GM12878 (cell line): ENCODE data around the gene POLA1. TPM values are rescaled to one million over a fixed set of nuclear protein-coding genes. Genes with fewer than 3 reads are reported as not detected.

ENCODE experiments used
- ATAC-seq: fragments of 200-7000 bp; cut with Tn5 transposase; 3 replicates; pipeline ENCODE4 v1.9.1; 2020; ENCODE audit warnings: mild to moderate bottlenecking, moderate library complexity
- BruUV-seq: library from RNA; stranded (reverse); fragments of 400-500 nt; replicated peaks from 2 replicates; lab custom pipeline; 2021; lab: Mats Ljungman, UMichigan
- CTCF ChIA-PET: fragments of 300-600 bp; sonication (Branson Sonifier 250); formaldehyde crosslinking; extraction: SDS; loops from one replicate; lab custom pipeline; 2021; ENCODE audit warnings: inconsistent platforms; lab: Yijun Ruan, JAX
- POLR2A ChIA-PET: fragments of 350-600 bp; formaldehyde crosslinking; extraction: SDS; loops from one replicate; lab custom pipeline; 2021; ENCODE audit warnings: inconsistent platforms; lab: Charles Lee
- RAD21 ChIA-PET: fragments of 300-600 bp; sonication (Branson Sonifier 250); formaldehyde crosslinking; loops from one replicate; lab custom pipeline; 2023; ENCODE audit warnings: antibody characterized with exemption; ENCODE audit not compliant: unreplicated experiment; lab: Charles Lee
- SMC1A ChIA-PET: fragments of 300-600 bp; sonication (Branson Sonifier 250); formaldehyde crosslinking; loops from one replicate; lab custom pipeline; 2023; ENCODE audit not compliant: unreplicated experiment, uncharacterized antibody; lab: Charles Lee
- DNase-seq: peaks from one replicate; pipeline ENCODE4 v3.0.0-alpha.2; 2011; ENCODE audit warnings: low read depth, low spot score
- FAIRE-seq: peaks from 3 replicates; lab custom pipeline; 2011; peaks lifted over from hg19 to GRCh38; lab: Jason Lieb, UNC
- H2AFZ ChIP-seq: 2 replicates; pipeline ENCODE4 v1.6.0; 2011; ENCODE audit warnings: low read depth, low read length, control low read depth; ENCODE audit not compliant: control insufficient read depth
- H3K27ac ChIP-seq: 2 replicates; pipeline ENCODE4 v1.5.1; 2011; ENCODE audit warnings: control low read depth; ENCODE audit not compliant: control insufficient read depth, insufficient read depth
- H3K27me3 ChIP-seq, 2 experiments: replicated peaks in 1 of 2; 2 replicates each; pipeline versions ENCODE4 v1.6.0 to v1.6.1; 2011; ENCODE audit warnings: low read length in 1 of 2; ENCODE audit not compliant: control insufficient read depth in 2 of 2, insufficient read depth in 2 of 2
- H3K36me3 ChIP-seq, 2 experiments: 2 replicates each; pipeline ENCODE4 v1.5.1; 2011; ENCODE audit warnings: low read length in 1 of 2; ENCODE audit not compliant: control insufficient read depth in 2 of 2, insufficient read depth in 2 of 2
- H3K4me1 ChIP-seq: 2 replicates; pipeline ENCODE4 v1.6.1; 2011; ENCODE audit warnings: mild to moderate bottlenecking, low read length, moderate library complexity, mixed read lengths; ENCODE audit not compliant: control insufficient read depth, insufficient read depth
- H3K4me2 ChIP-seq: 2 replicates; pipeline ENCODE4 v1.6.0; 2011; ENCODE audit warnings: control low read depth; ENCODE audit not compliant: control insufficient read depth, insufficient read depth
- H3K4me3 ChIP-seq: fragments of 200-600 bp; sonication (generic); 2 replicates; pipeline ENCODE4 v1.5.1; 2016
- H3K79me2 ChIP-seq: 2 replicates; pipeline ENCODE4 v1.6.0; 2011; ENCODE audit warnings: low read length; ENCODE audit not compliant: control insufficient read depth, insufficient read depth
- H3K9ac ChIP-seq: 2 replicates; pipeline ENCODE4 v1.8.0; 2011; ENCODE audit warnings: low read length, control low read depth, mixed read lengths; ENCODE audit not compliant: control insufficient read depth, insufficient read depth
- H3K9me3 ChIP-seq: replicated peaks from 3 replicates; pipeline ENCODE4 v1.5.1; 2011; ENCODE audit warnings: mild to moderate bottlenecking, low read length; ENCODE audit not compliant: control insufficient read depth, insufficient read depth
- H4K20me1 ChIP-seq: 2 replicates; pipeline ENCODE4 v1.6.0; 2011; ENCODE audit not compliant: control insufficient read depth, insufficient read depth
- BMI1 ChIP-seq: fragments of 450-650 bp; IDR thresholded peaks from 2 replicates; pipeline ENCODE4 v1.6.1; 2016; ENCODE audit warnings: mild to moderate bottlenecking, moderate library complexity, borderline replicate concordance
- CBX5 ChIP-seq: sonication (generic); IDR thresholded peaks from 2 replicates; pipeline ENCODE4 v1.6.1; 2016; ENCODE audit warnings: low read depth, moderate library complexity, mild to moderate bottlenecking, inconsistent platforms
- CEBPB ChIP-seq, 2 experiments: fragments of 150-350 bp in 1 of 2; IDR thresholded peaks; 2 replicates each; pipeline ENCODE4 v1.6.1; 2012 to 2014; ENCODE audit warnings: low read depth in 2 of 2, low read length in 2 of 2, borderline replicate concordance in 1 of 2, inconsistent platforms in 1 of 2
- EGR1 ChIP-seq, 2 experiments: IDR thresholded peaks; 1 replicate in 1 of 2; 2 replicates in 1 of 2; pipeline ENCODE4 v1.6.1; 2011 to 2012; ENCODE audit warnings: low read depth in 2 of 2, low read length in 2 of 2, borderline replicate concordance in 1 of 2, mild to moderate bottlenecking in 1 of 2, moderate library complexity in 1 of 2
- PAX5 ChIP-seq: IDR thresholded peaks from 2 replicates; pipeline ENCODE4 v1.6.1; 2011; ENCODE audit warnings: low read depth, low read length, borderline replicate concordance
- RELA ChIP-seq: fragments of 450-650 bp; IDR thresholded peaks from 2 replicates; pipeline ENCODE4 v1.8.0; 2014; ENCODE audit warnings: borderline replicate concordance; ENCODE audit not compliant: partially characterized antibody
- ZBTB40 ChIP-seq: fragments of 450-650 bp; IDR thresholded peaks from 2 replicates; pipeline ENCODE4 v1.6.1; 2016; ENCODE audit warnings: mild to moderate bottlenecking, moderate library complexity, borderline replicate concordance
- WGBS: methylation state at CpG from one replicate; pipeline ENCODE4 v1.1.6; 2016; ENCODE audit warnings: low lambda C conversion rate; ENCODE audit not compliant: insufficient replicate concordance, insufficient coverage; ENCODE audit errors: missing lambda C conversion rate; 5-methylcytosine and 5-hydroxymethylcytosine counted together
- in situ Hi-C: fragments of 300-500 bp; cut with MboI; formaldehyde crosslinking; loops from 9 replicates; pipeline ENCODE4 v1.14.3; 2018; ENCODE audit warnings: mixed read lengths
- intact Hi-C: fragments of 100-400 bp; cut with micrococcal nuclease; formaldehyde crosslinking; loops from one replicate; pipeline ENCODE4 v1.14.2; 2022; ENCODE audit not compliant: unreplicated experiment
- polyA plus RNA-seq, 11 experiments: library from polyadenylated mRNA; depleted of rRNA in 4 of 11; unstranded in 6 of 11; stranded (reverse) in 5 of 11; fragments of >200 nt; fragmentation: Nextera tagmentation in 4 of 11; fragmentation: Illumina TruSeq in 1 of 11; extraction: Ambion mirVana in 4 of 11; extraction: Trizol in 1 of 11; gene quantifications; 1 replicate in 1 of 11; 2 replicates in 10 of 11; pipeline versions ENCODE4 v1.2.1 to v1.2.3, GENCODE V29; 2011 to 2016; ENCODE audit warnings: inconsistent platforms in 2 of 11, missing spikeins in 2 of 11, low read depth in 1 of 11
- total RNA-seq, 4 experiments: library from RNA; depleted of rRNA in 3 of 4; stranded (reverse); fragments of >200 nt in 3 of 4; fragmentation: Illumina TruSeq in 1 of 4; extraction: Trizol in 1 of 4; gene quantifications; 2 replicates each; pipeline versions ENCODE4 v1.2.1 to v1.2.3, GENCODE V29; 2013 to 2021
- TF ChIP-seq, protein P1 (sequence below): fragments of 450-650 bp; formaldehyde crosslinking; IDR thresholded peaks from 2 replicates; pipeline ENCODE4 v1.5.0; 2022; ENCODE audit warnings: mild to moderate bottlenecking, missing genetic modification characterization

The POLA1 gene
- total and polyA plus RNA-seq, 10 of the 15 experiments (the other 5 are each of a cell fraction or from before 2014, with no cell fraction given) = 6.5 to 34.7 (median 24.8) TPM

- ChIA-PET POLR2A (no interaction called here), CTCF (interaction anchor here (2.9 kb wide), 1 partner anchor 19 kb away, joined by 16 read pairs; no protein-coding TSS in a partner anchor), SMC1A (interaction anchor here (0.6 to 2.1 kb wide), 2 partner anchors 19 to 44 kb away, joined by 3 to 6 read pairs; no protein-coding TSS in a partner anchor), RAD21 (no interaction called here)
- in situ Hi-C loops = no loop called here
- no TSS peak for BruUV-seq
- intact Hi-C loops = no loop called here
- Histone ChIP-seq H3K9ac (no peak overlapping the region), H3K27ac (no peak overlapping the region), H3K9me3 (no peaks in the 10 kb centered on the region), H3K4me1 (no peaks in the 10 kb centered on the region), H3K4me3 (no peak overlapping the region), H4K20me1 (no peaks in the 10 kb centered on the region), H2AFZ (no peak overlapping the region), H3K4me2 (no peak overlapping the region), H3K27me3 (no peaks in the 10 kb centered on the region), H3K36me3 (no peaks in the 10 kb centered on the region), H3K79me2 (no peaks in the 10 kb centered on the region)
- no peak for TF ChIP-seq RELA
- TF ChIP-seq, protein P1, sequence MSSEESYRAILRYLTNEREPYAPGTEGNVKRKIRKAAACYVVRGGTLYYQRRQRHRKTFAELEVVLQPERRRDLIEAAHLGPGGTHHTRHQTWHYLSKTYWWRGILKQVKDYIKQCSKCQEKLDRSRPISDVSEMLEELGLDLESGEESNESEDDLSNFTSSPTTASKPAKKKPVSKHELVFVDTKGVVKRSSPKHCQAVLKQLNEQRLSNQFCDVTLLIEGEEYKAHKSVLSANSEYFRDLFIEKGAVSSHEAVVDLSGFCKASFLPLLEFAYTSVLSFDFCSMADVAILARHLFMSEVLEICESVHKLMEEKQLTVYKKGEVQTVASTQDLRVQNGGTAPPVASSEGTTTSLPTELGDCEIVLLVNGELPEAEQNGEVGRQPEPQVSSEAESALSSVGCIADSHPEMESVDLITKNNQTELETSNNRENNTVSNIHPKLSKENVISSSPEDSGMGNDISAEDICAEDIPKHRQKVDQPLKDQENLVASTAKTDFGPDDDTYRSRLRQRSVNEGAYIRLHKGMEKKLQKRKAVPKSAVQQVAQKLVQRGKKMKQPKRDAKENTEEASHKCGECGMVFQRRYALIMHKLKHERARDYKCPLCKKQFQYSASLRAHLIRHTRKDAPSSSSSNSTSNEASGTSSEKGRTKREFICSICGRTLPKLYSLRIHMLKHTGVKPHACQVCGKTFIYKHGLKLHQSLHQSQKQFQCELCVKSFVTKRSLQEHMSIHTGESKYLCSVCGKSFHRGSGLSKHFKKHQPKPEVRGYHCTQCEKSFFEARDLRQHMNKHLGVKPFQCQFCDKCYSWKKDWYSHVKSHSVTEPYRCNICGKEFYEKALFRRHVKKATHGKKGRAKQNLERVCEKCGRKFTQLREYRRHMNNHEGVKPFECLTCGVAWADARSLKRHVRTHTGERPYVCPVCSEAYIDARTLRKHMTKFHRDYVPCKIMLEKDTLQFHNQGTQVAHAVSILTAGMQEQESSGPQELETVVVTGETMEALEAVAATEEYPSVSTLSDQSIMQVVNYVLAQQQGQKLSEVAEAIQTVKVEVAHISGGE (CRISPR knock-in tag) = no peak
- no peak for TF ChIP-seq CBX5
- TF ChIP-seq CEBPB (IDR thresholded peaks at IDR 0.05; ENCODE audit: borderline replicate concordance in 1 of 2, low read depth in 2 of 2, low read length in 2 of 2) = no peak
- TF ChIP-seq ZBTB40 = no peak
- no peak for TF ChIP-seq EGR1 (IDR thresholded peaks at IDR 0.05; ENCODE audit: borderline replicate concordance in 1 of 2, low read depth in 2 of 2, low read length in 2 of 2)
- no peak for TF ChIP-seq BMI1
- TF ChIP-seq PAX5 = no peak
- WGBS = 54% methylated on average over 4 of the region's 4 CpGs
- ATAC-seq = no peak
- FAIRE-seq = no peak
- no peak for DNase-seq
These were observed 164.5 kb downstream of the POLA1 start for GRCh38 chrX:24858004-24858746.
